Testis (tissue), 2 donors: Measurements from ENCODE around the gene KLHDC4.

Source experiments
- POLR2A ChIP-seq: fragments of 450-650 bp; IDR thresholded peaks from one replicate; pipeline ENCODE4 v1.6.1; 2017; ENCODE audit warnings: antibody characterized with exemption, mild to moderate bottlenecking, moderate library complexity
- TF ChIP-seq, protein P1 (sequence below), 3 experiments: fragments of 450-650 bp in 2 of 3; fragments of 200-600 bp in 1 of 3; sonication (generic) in 1 of 3; IDR thresholded peaks; one replicate each; pipeline ENCODE4 v1.5.1; 2016 to 2019; ENCODE audit warnings: antibody characterized with exemption in 3 of 3, mild to moderate bottlenecking in 2 of 3, moderate library complexity in 1 of 3

DNA sequence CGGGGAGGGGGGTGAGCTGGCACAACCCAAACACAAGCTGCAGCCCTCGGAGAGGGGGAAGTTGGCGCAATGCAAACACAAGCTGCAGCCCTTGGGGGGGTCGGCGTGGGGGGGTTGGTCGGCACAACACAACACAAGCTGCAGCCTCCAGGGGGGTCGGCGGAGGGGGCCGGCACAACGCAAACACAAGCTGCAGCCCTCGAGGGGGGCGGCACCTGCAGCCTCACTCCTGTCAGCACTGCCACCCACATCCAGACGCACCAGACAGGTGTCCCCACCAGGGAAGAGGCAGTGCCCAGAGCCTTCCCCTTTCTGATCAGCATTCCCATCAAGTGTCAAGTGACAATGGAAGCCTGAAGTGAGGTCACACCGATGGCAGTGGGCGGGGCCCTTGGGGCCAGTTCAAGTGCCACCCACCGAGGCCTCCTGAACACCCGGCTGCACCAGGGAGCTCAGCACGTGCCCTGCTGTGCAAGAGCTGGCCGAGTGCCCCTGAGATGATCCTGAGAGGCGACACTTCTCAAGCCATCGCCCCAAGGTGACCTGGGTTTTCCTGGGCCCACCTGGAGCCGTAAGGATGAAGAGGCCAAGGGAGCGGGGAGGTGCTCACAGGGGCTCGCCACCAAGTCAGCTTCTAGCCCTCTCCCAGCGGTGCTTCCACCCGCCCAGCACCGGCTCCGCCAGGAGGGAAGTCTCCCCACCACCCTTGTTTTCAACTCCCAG lies 59.3 kb downstream of the KLHDC4 start:
- no peak for TF ChIP-seq POLR2A
- TF ChIP-seq, protein P1, sequence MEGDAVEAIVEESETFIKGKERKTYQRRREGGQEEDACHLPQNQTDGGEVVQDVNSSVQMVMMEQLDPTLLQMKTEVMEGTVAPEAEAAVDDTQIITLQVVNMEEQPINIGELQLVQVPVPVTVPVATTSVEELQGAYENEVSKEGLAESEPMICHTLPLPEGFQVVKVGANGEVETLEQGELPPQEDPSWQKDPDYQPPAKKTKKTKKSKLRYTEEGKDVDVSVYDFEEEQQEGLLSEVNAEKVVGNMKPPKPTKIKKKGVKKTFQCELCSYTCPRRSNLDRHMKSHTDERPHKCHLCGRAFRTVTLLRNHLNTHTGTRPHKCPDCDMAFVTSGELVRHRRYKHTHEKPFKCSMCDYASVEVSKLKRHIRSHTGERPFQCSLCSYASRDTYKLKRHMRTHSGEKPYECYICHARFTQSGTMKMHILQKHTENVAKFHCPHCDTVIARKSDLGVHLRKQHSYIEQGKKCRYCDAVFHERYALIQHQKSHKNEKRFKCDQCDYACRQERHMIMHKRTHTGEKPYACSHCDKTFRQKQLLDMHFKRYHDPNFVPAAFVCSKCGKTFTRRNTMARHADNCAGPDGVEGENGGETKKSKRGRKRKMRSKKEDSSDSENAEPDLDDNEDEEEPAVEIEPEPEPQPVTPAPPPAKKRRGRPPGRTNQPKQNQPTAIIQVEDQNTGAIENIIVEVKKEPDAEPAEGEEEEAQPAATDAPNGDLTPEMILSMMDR (IDR thresholded peaks at IDR 0.05): no peak
